ENCODE results near the gene TMSB4X. TPM values are rescaled to one million over a fixed set of nuclear protein-coding genes. Genes with fewer than 3 reads are reported as not detected.

TMSB4X gene
- total RNA-seq, 1 donor from 2014 or later, result 4,388 TPM

DNA sequence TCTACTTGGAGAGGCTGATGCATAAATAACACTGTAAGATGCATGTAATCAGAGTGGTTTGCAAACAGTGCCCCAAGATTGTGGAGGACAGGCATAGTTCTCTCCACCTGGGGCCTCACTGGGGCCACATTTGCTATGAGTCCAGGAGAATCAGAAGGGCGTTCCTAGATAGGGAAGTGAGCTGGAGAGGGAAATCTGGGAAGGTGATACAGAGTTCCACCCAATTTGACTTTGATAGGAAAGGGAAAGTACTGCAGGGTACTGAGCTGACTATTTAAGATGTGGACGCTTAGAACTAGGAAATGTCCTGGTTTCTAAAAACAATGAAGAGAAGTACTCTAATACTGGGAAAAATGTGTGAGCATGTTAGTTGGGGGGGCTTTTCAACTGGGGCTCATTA is 35.6 kb downstream of the TMSB4X start:
- no peak overlapping the region for H3K4me3 ChIP-seq (ENCODE audit: insufficient read depth, low read depth, low read length)
- Mint-ChIP-seq H3K27ac (ENCODE audit: unreplicated experiment) (no peak overlapping the region), H3K4me1 (ENCODE audit: low read depth, unreplicated experiment) (peaks cover 23% of the 10 kb centered on the region), H3K9me3 (ENCODE audit: unreplicated experiment) (no peaks in the 10 kb centered on the region), H3K27me3 (ENCODE audit: low read depth, unreplicated experiment) (no peaks in the 10 kb centered on the region), H3K4me3 (ENCODE audit: unreplicated experiment) (no peak overlapping the region), H3K36me3 (ENCODE audit: low read depth, unreplicated experiment) (no peaks in the 10 kb centered on the region)
- H3K27me3 ChIP-seq (ENCODE audit: insufficient read depth, low read length), result no peaks in the 10 kb centered on the region
- FAIRE-seq (peak; percentile 43), DNase-seq (ENCODE audit: low read depth) (no peak)
- TF ChIP-seq, protein P1, sequence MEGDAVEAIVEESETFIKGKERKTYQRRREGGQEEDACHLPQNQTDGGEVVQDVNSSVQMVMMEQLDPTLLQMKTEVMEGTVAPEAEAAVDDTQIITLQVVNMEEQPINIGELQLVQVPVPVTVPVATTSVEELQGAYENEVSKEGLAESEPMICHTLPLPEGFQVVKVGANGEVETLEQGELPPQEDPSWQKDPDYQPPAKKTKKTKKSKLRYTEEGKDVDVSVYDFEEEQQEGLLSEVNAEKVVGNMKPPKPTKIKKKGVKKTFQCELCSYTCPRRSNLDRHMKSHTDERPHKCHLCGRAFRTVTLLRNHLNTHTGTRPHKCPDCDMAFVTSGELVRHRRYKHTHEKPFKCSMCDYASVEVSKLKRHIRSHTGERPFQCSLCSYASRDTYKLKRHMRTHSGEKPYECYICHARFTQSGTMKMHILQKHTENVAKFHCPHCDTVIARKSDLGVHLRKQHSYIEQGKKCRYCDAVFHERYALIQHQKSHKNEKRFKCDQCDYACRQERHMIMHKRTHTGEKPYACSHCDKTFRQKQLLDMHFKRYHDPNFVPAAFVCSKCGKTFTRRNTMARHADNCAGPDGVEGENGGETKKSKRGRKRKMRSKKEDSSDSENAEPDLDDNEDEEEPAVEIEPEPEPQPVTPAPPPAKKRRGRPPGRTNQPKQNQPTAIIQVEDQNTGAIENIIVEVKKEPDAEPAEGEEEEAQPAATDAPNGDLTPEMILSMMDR (IDR thresholded peaks at IDR 0.05; ENCODE audit: insufficient read depth, low read depth, low read length), result no peak
- no peak for TF ChIP-seq EZH2 (IDR thresholded peaks at IDR 0.05; ENCODE audit: insufficient read depth, low read length)
- no peak overlapping the region for H3K9ac ChIP-seq (ENCODE audit: low read length)
- H3K36me3 ChIP-seq (ENCODE audit: insufficient read depth, low read length), result no peaks in the 10 kb centered on the region
- H3K27ac ChIP-seq (ENCODE audit: low read depth, low read length), result no peak overlapping the region
- H3K4me1 ChIP-seq (ENCODE audit: insufficient read depth, low read length), result peaks cover 17% of the 10 kb centered on the region
- no peaks in the 10 kb centered on the region for H4K20me1 ChIP-seq (ENCODE audit: insufficient read depth, low read length)
- H3K79me2 ChIP-seq (ENCODE audit: insufficient read depth, low read length), result no peaks in the 10 kb centered on the region
- H2AFZ ChIP-seq (ENCODE audit: low read depth, low read length), result no peak overlapping the region
- H3K4me2 ChIP-seq (ENCODE audit: low read length), result no peak overlapping the region
- H3K9me3 ChIP-seq (ENCODE audit: insufficient read depth, low read depth, low read length), result no peaks in the 10 kb centered on the region

DNA sequence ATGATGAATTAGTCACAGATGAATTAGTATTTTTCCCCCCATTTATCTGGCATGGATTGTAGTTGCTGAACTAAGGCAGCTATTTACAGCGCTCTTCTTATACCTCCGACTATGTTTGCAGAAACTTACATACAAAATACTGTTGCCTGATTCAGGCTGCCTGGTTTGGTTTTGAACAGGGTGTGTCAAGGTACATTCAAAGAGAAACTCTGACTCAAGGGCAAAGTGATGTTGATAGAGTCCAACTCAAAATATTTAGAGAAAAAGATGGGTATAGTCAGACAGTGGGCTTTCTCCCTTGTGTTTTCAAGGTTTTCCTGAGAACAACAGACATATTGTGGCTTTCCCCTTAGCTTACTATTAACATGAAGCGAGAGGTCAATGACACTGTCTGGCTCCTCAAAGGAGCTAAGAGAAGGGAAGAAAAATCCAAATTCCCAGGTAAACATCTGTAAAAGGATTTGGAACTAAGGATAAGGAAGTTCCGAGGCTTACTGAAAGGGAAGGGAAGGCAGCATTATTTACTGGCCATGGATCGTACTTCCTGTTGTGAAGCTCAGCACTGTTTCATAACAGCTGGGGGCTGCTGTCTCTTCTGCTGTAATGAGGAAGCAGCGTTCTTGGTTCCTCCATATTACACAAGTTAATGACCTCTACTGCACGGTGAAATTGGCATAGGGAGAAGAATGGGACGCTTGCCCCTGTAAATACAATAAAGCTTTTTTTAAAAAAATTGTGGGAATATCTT is 38.6 kb downstream of the TMSB4X start:
- Histone ChIP-seq H3K79me2 (ENCODE audit: insufficient read depth, low read length) (no peaks in the 10 kb centered on the region), H2AFZ (ENCODE audit: low read depth, low read length) (peak overlapping the region; percentile 41), H3K36me3 (ENCODE audit: insufficient read depth, low read length) (no peaks in the 10 kb centered on the region), H3K27ac (ENCODE audit: low read depth, low read length) (no peak overlapping the region), H3K4me1 (ENCODE audit: insufficient read depth, low read length) (no peaks in the 10 kb centered on the region), H3K4me2 (ENCODE audit: low read length) (no peak overlapping the region), H3K4me3 (ENCODE audit: insufficient read depth, low read depth, low read length) (no peak overlapping the region), H3K9ac (ENCODE audit: low read length) (no peak overlapping the region), H3K9me3 (ENCODE audit: insufficient read depth, low read depth, low read length) (no peaks in the 10 kb centered on the region), H3K27me3 (ENCODE audit: insufficient read depth, low read length) (no peaks in the 10 kb centered on the region), H4K20me1 (ENCODE audit: insufficient read depth, low read length) (no peaks in the 10 kb centered on the region)
- Mint-ChIP-seq H3K4me1 (ENCODE audit: low read depth, unreplicated experiment) (peaks cover 8% of the 10 kb centered on the region), H3K36me3 (ENCODE audit: low read depth, unreplicated experiment) (no peaks in the 10 kb centered on the region), H3K27ac (ENCODE audit: unreplicated experiment) (no peak overlapping the region), H3K27me3 (ENCODE audit: low read depth, unreplicated experiment) (no peaks in the 10 kb centered on the region), H3K4me3 (ENCODE audit: unreplicated experiment) (no peak overlapping the region), H3K9me3 (ENCODE audit: unreplicated experiment) (no peaks in the 10 kb centered on the region)
- TF ChIP-seq, protein P1 (IDR thresholded peaks at IDR 0.05; ENCODE audit: insufficient read depth, low read depth, low read length), result no peak
- TF ChIP-seq EZH2 (IDR thresholded peaks at IDR 0.05; ENCODE audit: insufficient read depth, low read length), result no peak
- DNase-seq (ENCODE audit: low read depth), result no peak
- FAIRE-seq, result no peak

Measured in astrocyte (in vitro differentiated cells and primary cell).